Measurements from ENCODE around the gene HPS1. TPM values are rescaled to one million over a fixed set of nuclear protein-coding genes. Genes with fewer than 3 reads are reported as not detected.

Gene HPS1
- total and polyA plus RNA-seq, 2 of the 4 experiments (the other 2 are of a cell fraction), result 14.0 to 55.2 TPM

GRCh38 chr10:98478430-98479222 is 31.9 kb upstream of the HPS1 start:
- ATAC-seq (ENCODE audit: low read depth) (no peak), DNase-seq (peak; percentile 14)
- Histone ChIP-seq H3K79me1 (ENCODE audit: low read depth in 1 of 2, low read length in 2 of 2) (no peaks in the 10 kb centered on the region), H3K4me2 (ENCODE audit: low read depth, low read length) (no peak overlapping the region), H2BK120ac (ENCODE audit: low read depth, low read length) (no peak overlapping the region), H2AK9ac (replicated peaks; ENCODE audit: low read depth, low read length, poor library complexity) (no peak overlapping the region), H3K18ac (ENCODE audit: low read depth, low read length) (no peak overlapping the region), H2AFZ (replicated peaks; ENCODE audit: low read length, poor library complexity) (peak overlapping the region; percentile 8), H2BK15ac (ENCODE audit: low read depth, low read length) (no peak overlapping the region), H3K4me1 (ENCODE audit: control insufficient read depth, insufficient read depth, low read length) (peaks cover 4% of the 10 kb centered on the region), H4K91ac (ENCODE audit: insufficient read depth, low read depth, low read length) (no peak overlapping the region), H2AK5ac (ENCODE audit: low read depth, low read length) (no peak overlapping the region), H2BK20ac (ENCODE audit: low read depth, low read length) (no peak overlapping the region), H3K27me3 (ENCODE audit: control insufficient read depth, insufficient read depth, low read length) (no peaks in the 10 kb centered on the region; the same call in 1 of the 2 replicates), H4K8ac (ENCODE audit: low read depth in 2 of 2, low read length in 2 of 2) (no peak overlapping the region), H3K9ac (ENCODE audit: low read depth, low read length) (no peak overlapping the region), H3K36me3 (ENCODE audit: control insufficient read depth, insufficient read depth, low read length) (no peaks in the 10 kb centered on the region), H3K14ac (replicated peaks; ENCODE audit: low read depth, low read length) (no peak overlapping the region), H4K20me1 (ENCODE audit: insufficient read depth, low read length) (no peaks in the 10 kb centered on the region), H3K4ac (ENCODE audit: low read depth, low read length) (no peak overlapping the region), H3K9me3 (ENCODE audit: control insufficient read depth, insufficient read depth, low read length) (no peaks in the 10 kb centered on the region), H3K9me1 (ENCODE audit: insufficient read depth, low read length) (no peaks in the 10 kb centered on the region), H3K27ac (ENCODE audit: insufficient read depth, low read length) (no peak overlapping the region), H3K23ac (ENCODE audit: low read depth, low read length) (no peak overlapping the region), H3K56ac (ENCODE audit: extremely low read depth, insufficient read depth, low read length) (no peak overlapping the region), H4K5ac (ENCODE audit: low read depth, low read length) (no peak overlapping the region), H3K4me3 (ENCODE audit: insufficient read depth, low read depth, low read length) (no peak overlapping the region), H2BK5ac (ENCODE audit: low read depth, low read length, poor library complexity, severe bottlenecking) (no peak overlapping the region)
- BruUV-seq (replicated peaks), result no TSS peak
- ChIA-PET POLR2A (ENCODE audit: unreplicated experiment) (no interaction called here), CTCF (interaction anchor here (0.9 kb wide), 1 partner anchor 11 kb away, joined by 3 read pairs; no protein-coding TSS in a partner anchor)
- 46% methylated on average over 2 of the region's 6 CpGs; no CpG with 5 or more reads in 1 of the 2 experiments for WGBS, 2 experiments (ENCODE audit: extremely low coverage in 2 of 2, insufficient read length in 1 of 2)
- dilution Hi-C loops (cut with HindIII; ENCODE audit: low sequenced_read_pairs, unreplicated experiment), result no loop called here
- intact Hi-C loops (cut with micrococcal nuclease), result no loop called here
- no peak for TF ChIP-seq MAZ (IDR thresholded peaks at IDR 0.05; ENCODE audit: borderline replicate concordance, low read depth, low read length)
- in situ Hi-C loops (cut with MboI; ENCODE audit: low sequenced_read_pairs), result no loop called here

All from IMR-90 (cell line).